GM23338 (cell line): ENCODE results near the gene SLC37A1. TPM values are rescaled to one million over a fixed set of nuclear protein-coding genes. Genes with fewer than 3 reads are reported as not detected.

Experiments
- ATAC-seq: fragments of 200-7000 bp; cut with Tn5 transposase; 3 replicates; pipeline ENCODE4 v1.9.1; 2020
- DNase-seq: peaks from one replicate; pipeline ENCODE4 v3.0.0-alpha.2; 2015; ENCODE audit warnings: low spot score
- H2AFZ ChIP-seq: fragments of 200-600 bp; sonication (generic); 2 replicates; pipeline ENCODE4 v1.8.0; 2016; ENCODE audit warnings: antibody characterized with exemption, mild to moderate bottlenecking, moderate library complexity
- H3F3A ChIP-seq: fragments of 200-600 bp; sonication (generic); replicated peaks from 2 replicates; pipeline ENCODE4 v1.8.0; 2017; ENCODE audit warnings: antibody characterized with exemption, mixed run types, low read depth
- H3K27ac ChIP-seq: fragments of 200-600 bp; sonication (generic); 2 replicates; pipeline ENCODE4 v1.6.1; 2016; ENCODE audit warnings: low read depth
- H3K27me3 ChIP-seq: fragments of 200-600 bp; sonication (generic); 2 replicates; pipeline ENCODE4 v1.8.0; 2016; ENCODE audit warnings: mild to moderate bottlenecking, mixed run types, moderate library complexity; ENCODE audit not compliant: insufficient read depth
- H3K36me3 ChIP-seq: fragments of 200-600 bp; sonication (generic); 2 replicates; pipeline ENCODE4 v1.8.0; 2016; ENCODE audit warnings: mild to moderate bottlenecking; ENCODE audit not compliant: insufficient read depth
- H3K4me1 ChIP-seq: fragments of 200-600 bp; sonication (generic); 2 replicates; pipeline ENCODE4 v1.8.0; 2016; ENCODE audit warnings: mild to moderate bottlenecking, moderate library complexity; ENCODE audit not compliant: insufficient read depth
- H3K4me2 ChIP-seq: fragments of 200-600 bp; sonication (generic); 2 replicates; pipeline ENCODE4 v1.7.1; 2017; ENCODE audit warnings: mixed run types
- H3K4me3 ChIP-seq: fragments of 200-600 bp; sonication (generic); 2 replicates; pipeline ENCODE4 v1.6.1; 2016; ENCODE audit warnings: mixed run types
- H3K79me2 ChIP-seq: fragments of 200-600 bp; sonication (generic); replicated peaks from 2 replicates; pipeline ENCODE4 v1.8.0; 2017; ENCODE audit warnings: mild to moderate bottlenecking; ENCODE audit not compliant: insufficient read depth
- H3K9me2 ChIP-seq: fragments of 200-600 bp; sonication (generic); 2 replicates; pipeline ENCODE4 v1.8.0; 2017; ENCODE audit not compliant: insufficient read depth
- H4K20me1 ChIP-seq: fragments of 200-600 bp; sonication (generic); replicated peaks from 2 replicates; pipeline ENCODE4 v1.8.0; 2017; ENCODE audit warnings: mild to moderate bottlenecking; ENCODE audit not compliant: insufficient read depth
- H3K27ac Mint-ChIP-seq: 2 replicates; pipeline ENCODE4 v1.8.0; 2020; ENCODE audit warnings: inconsistent platforms, mild to moderate bottlenecking, moderate library complexity, mixed read lengths
- H3K27me3 Mint-ChIP-seq: 3 replicates; pipeline ENCODE4 v1.8.0; 2022; ENCODE audit warnings: low read depth, mild to moderate bottlenecking, moderate library complexity, mixed read lengths, inconsistent platforms; ENCODE audit not compliant: insufficient read depth, poor library complexity
- H3K36me3 Mint-ChIP-seq: 3 replicates; pipeline ENCODE4 v1.8.0; 2021; ENCODE audit warnings: low read depth, mild to moderate bottlenecking, inconsistent platforms, moderate library complexity, mixed read lengths
- H3K4me1 Mint-ChIP-seq: 3 replicates; pipeline ENCODE4 v1.8.0; 2020; ENCODE audit warnings: mild to moderate bottlenecking, inconsistent platforms, mixed read lengths
- H3K4me3 Mint-ChIP-seq: 3 replicates; pipeline ENCODE4 v1.8.0; 2021; ENCODE audit warnings: moderate library complexity, mild to moderate bottlenecking, inconsistent platforms, mixed read lengths
- H3K9me3 Mint-ChIP-seq: 3 replicates; pipeline ENCODE4 v1.8.0; 2020; ENCODE audit warnings: moderate library complexity, mild to moderate bottlenecking, inconsistent platforms, mixed read lengths
- CREB1 ChIP-seq: fragments of 250-450 bp; sonication (Bioruptor Pico); IDR thresholded peaks from 2 replicates; pipeline ENCODE4 v1.5.0; 2020; ENCODE audit warnings: low read depth, mild to moderate bottlenecking, moderate library complexity
- CTCF ChIP-seq, 2 experiments: fragments of 200-600 bp in 1 of 2; sonication (generic) in 1 of 2; conservative IDR thresholded peaks; 2 replicates each; pipeline versions ENCODE4 v1.5.1 to v1.6.1; 2016 to 2017; ENCODE audit warnings: antibody characterized with exemption in 2 of 2, low read depth in 2 of 2, mild to moderate bottlenecking in 2 of 2, moderate library complexity in 1 of 2
- EZH2 ChIP-seq: fragments of 200-600 bp; sonication (generic); IDR thresholded peaks from one replicate; pipeline ENCODE4 v1.8.0; 2017; ENCODE audit warnings: antibody characterized with exemption, mild to moderate bottlenecking, low read depth; ENCODE audit not compliant: unreplicated experiment
- NANOG ChIP-seq: IDR thresholded peaks from 2 replicates; pipeline ENCODE4 v1.6.1; 2016; ENCODE audit warnings: antibody characterized with exemption, borderline replicate concordance
- POLR2AphosphoS5 ChIP-seq: IDR thresholded peaks from 2 replicates; pipeline ENCODE4 v1.6.1; 2016; ENCODE audit warnings: antibody characterized with exemption, low read depth
- REST ChIP-seq: IDR thresholded peaks from one replicate; pipeline ENCODE4 v1.6.1; 2018; ENCODE audit warnings: antibody characterized with exemption; ENCODE audit not compliant: unreplicated experiment
- STAT1 ChIP-seq: IDR thresholded peaks from one replicate; pipeline ENCODE4 v1.6.1; 2016; ENCODE audit warnings: antibody characterized with exemption; ENCODE audit not compliant: unreplicated experiment
- ZNF114 ChIP-seq: fragments of 250-450 bp; sonication (Bioruptor Pico); IDR thresholded peaks from 2 replicates; pipeline ENCODE4 v1.5.0; 2020; ENCODE audit warnings: mild to moderate bottlenecking, moderate library complexity
- ZNF462 ChIP-seq: fragments of 250-450 bp; sonication (Bioruptor Pico); IDR thresholded peaks from 2 replicates; pipeline ENCODE4 v1.5.0; 2020; ENCODE audit warnings: mild to moderate bottlenecking, moderate library complexity
- polyA plus RNA-seq: library from polyadenylated mRNA; unstranded; fragments of >200 nt; fragmentation: Nextera tagmentation; extraction: Ambion mirVana; gene quantifications from 2 replicates; pipeline ENCODE4 v1.2.1, GENCODE V29; 2016
- total RNA-seq: library from RNA; depleted of rRNA; stranded (reverse); fragments of >200 nt; shearing (Covaris generic); gene quantifications from 2 replicates; pipeline ENCODE4 v1.2.3, GENCODE V29; 2014

Gene SLC37A1
- total and polyA plus RNA-seq, 2 experiments from 2014 or later: 14.0 to 30.3 TPM

GRCh38 chr21:42521384-42521783 lies 7.7 kb downstream of the SLC37A1 start (continued):
- TF ChIP-seq REST: no peak

GRCh38 chr21:42521805-42522204 lies 8.2 kb downstream of the SLC37A1 start:
- peaks cover 41% of the 10 kb centered on the region for H3K79me2 ChIP-seq
- ATAC-seq (no peak), DNase-seq (no peak)
- H3K27me3 ChIP-seq: no peaks in the 10 kb centered on the region
- Mint-ChIP-seq H3K27ac (peak overlapping the region; percentile 46; the same call in 1 of the 2 replicates), H3K4me1 (peaks cover 52% of the 10 kb centered on the region), H3K27me3 (peaks cover 17% of the 10 kb centered on the region), H3K9me3 (no peaks in the 10 kb centered on the region), H3K4me3 (no peak overlapping the region), H3K36me3 (peaks cover 70% of the 10 kb centered on the region)
- no peak overlapping the region for H3K4me2 ChIP-seq
- H3K27ac ChIP-seq: no peak overlapping the region
- peaks cover 3% of the 10 kb centered on the region; the same call in 1 of the 2 replicates for H3F3A ChIP-seq
- H3K4me3 ChIP-seq: no peak overlapping the region
- H3K4me1 ChIP-seq: peaks cover 30% of the 10 kb centered on the region
- TF ChIP-seq REST (no peak), STAT1 (no peak), ZNF462 (no peak), NANOG (no peak), EZH2 (no peak), CREB1 (CRISPR knock-in tag) (no peak), POLR2AphosphoS5 (no peak), CTCF (conservative IDR thresholded peaks at IDR 0.05; ENCODE audit: low read depth in 2 of 2) (no peak), ZNF114 (CRISPR knock-in tag) (no peak)
- H3K36me3 ChIP-seq: peaks cover 6% of the 10 kb centered on the region; the same call in 1 of the 2 replicates
- no peaks in the 10 kb centered on the region; the same call in 1 of the 2 replicates for H4K20me1 ChIP-seq
- H3K9me2 ChIP-seq: no peaks in the 10 kb centered on the region
- no peak overlapping the region for H2AFZ ChIP-seq
